Stromal cell of bone marrow (primary cell): ENCODE results near the gene LOXHD1.

Experiments
- DNase-seq: peaks from one replicate; pipeline ENCODE4 v3.0.0-alpha.2; 2012; ENCODE audit warnings: low read depth

The LOXHD1 gene

GRCh38 chr18:46657115-46657955 lies at the start of gene LOXHD1:
Gene LOXHD1 (minus strand): TSS chr18:46657220. CDS start chr18:46657033, 187 bp downstream.
- DNase-seq: no peak

- no peak for DNase-seq
These were observed 48.5 kb upstream of the LOXHD1 start for GRCh38 chr18:46705521-46705920.

- no peak for DNase-seq
These were observed 47.8 kb upstream of the LOXHD1 start for GRCh38 chr18:46704816-46705215.

GRCh38 chr18:46704189-46704588 lies 47.2 kb upstream of the LOXHD1 start:
- no peak for DNase-seq

- DNase-seq: no peak
These were observed 45.5 kb upstream of the LOXHD1 start for GRCh38 chr18:46702471-46702870.

GRCh38 chr18:46700066-46700824 lies 43.2 kb upstream of the LOXHD1 start:
- DNase-seq: no peak

- no peak for DNase-seq
These were observed 39.7 kb upstream of the LOXHD1 start for GRCh38 chr18:46696702-46697101.

GRCh38 chr18:46696268-46696667 lies 39.2 kb upstream of the LOXHD1 start:
- DNase-seq: no peak

- DNase-seq: no peak
These were observed 37.0 kb upstream of the LOXHD1 start for GRCh38 chr18:46693996-46694395.

GRCh38 chr18:46688853-46689525 lies 32.0 kb upstream of the LOXHD1 start:
- DNase-seq: no peak

- no peak for DNase-seq
These were observed 29.2 kb upstream of the LOXHD1 start for GRCh38 chr18:46686186-46686585.

GRCh38 chr18:46683252-46683651 lies 26.2 kb upstream of the LOXHD1 start:
- no peak for DNase-seq

- DNase-seq: no peak
These were observed 24.0 kb upstream of the LOXHD1 start for GRCh38 chr18:46680784-46681695.

GRCh38 chr18:46679846-46680598 lies 23.0 kb upstream of the LOXHD1 start:
- no peak for DNase-seq

GRCh38 chr18:46678785-46679399 lies 21.9 kb upstream of the LOXHD1 start:
- DNase-seq: no peak

GRCh38 chr18:46678041-46678440 lies 21.0 kb upstream of the LOXHD1 start:
- DNase-seq: no peak

GRCh38 chr18:46677611-46678010 lies 20.6 kb upstream of the LOXHD1 start:
- DNase-seq: no peak

GRCh38 chr18:46676182-46676835 lies 19.3 kb upstream of the LOXHD1 start:
- peak; percentile 40 for DNase-seq

GRCh38 chr18:46675112-46675511 lies 18.1 kb upstream of the LOXHD1 start:
- no peak for DNase-seq
